EH (cell line): ENCODE measurements around the gene CORO1C.

Experiments
- DNase-seq: peaks from one replicate; pipeline ENCODE4 v3.0.0-alpha.2; 2015; ENCODE audit warnings: low read depth

The CORO1C gene

GRCh38 chr12:108599948-108600701 lies 131.2 kb downstream of the CORO1C start:
- DNase-seq, result no peak

GRCh38 chr12:108599541-108599940 lies 131.8 kb downstream of the CORO1C start:
- DNase-seq, result no peak

GRCh38 chr12:108598553-108599250 lies 132.6 kb downstream of the CORO1C start:
- DNase-seq, result no peak

- peak; percentile 80 for DNase-seq
These were observed 133.5 kb downstream of the CORO1C start, which contains the start of gene TMEM119 for GRCh38 chr12:108597559-108598471. Gene TMEM119, minus strand, starts transcription at chr12:108598084. Its CDS starts 5,701 bp downstream, at chr12:108592383.

- peak; percentile 34 for DNase-seq
These were observed 134.3 kb downstream of the CORO1C start for GRCh38 chr12:108596854-108597558.

- DNase-seq, result no peak
These were observed 135.3 kb downstream of the CORO1C start for GRCh38 chr12:108595711-108596647.
